IPS-15b (cell line): ENCODE data around the gene TXK.

Experiments
- H3K27me3 ChIP-seq: one replicate; pipeline ENCODE4 v1.6.1; 2013; ENCODE audit warnings: low read length; ENCODE audit not compliant: control insufficient read depth, insufficient read depth
- H3K36me3 ChIP-seq: one replicate; pipeline ENCODE4 v1.6.1; 2013; ENCODE audit warnings: low read length; ENCODE audit not compliant: control insufficient read depth, insufficient read depth
- H3K4me1 ChIP-seq: one replicate; pipeline ENCODE4 v1.6.1; 2013; ENCODE audit warnings: mild to moderate bottlenecking, low read length; ENCODE audit not compliant: control insufficient read depth, insufficient read depth
- H3K4me3 ChIP-seq: one replicate; pipeline ENCODE4 v1.5.1; 2013; ENCODE audit warnings: low read depth, low read length
- H3K9ac ChIP-seq: one replicate; pipeline ENCODE4 v1.6.1; 2013; ENCODE audit warnings: low read depth, mild to moderate bottlenecking, low read length
- H3K9me3 ChIP-seq: one replicate; pipeline ENCODE4 v1.6.1; 2013; ENCODE audit warnings: mild to moderate bottlenecking, low read length; ENCODE audit not compliant: control insufficient read depth, insufficient read depth

The TXK gene

DNA sequence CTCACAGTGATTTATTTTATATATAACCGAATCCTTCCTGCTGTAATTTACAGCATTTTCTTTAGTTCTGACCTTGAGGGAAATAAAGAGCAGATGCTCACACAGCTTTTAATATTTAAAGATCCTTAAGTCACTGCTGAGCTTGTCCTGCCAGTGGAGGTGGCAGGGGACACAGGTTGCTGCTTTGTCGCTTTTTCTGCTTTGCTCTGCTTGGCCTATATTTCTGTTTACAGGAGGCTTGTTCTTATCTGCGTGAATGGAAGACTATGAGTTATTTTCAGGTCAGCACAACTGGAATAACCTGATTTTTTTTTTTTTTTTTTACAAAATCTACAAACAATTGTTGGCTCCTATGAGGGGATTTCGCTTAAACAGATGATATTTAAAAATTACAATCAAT, 2.3 kb downstream of the TXK start:
- Histone ChIP-seq H3K9me3 (no peaks in the 10 kb centered on the region), H3K36me3 (no peaks in the 10 kb centered on the region), H3K4me3 (no peak overlapping the region), H3K9ac (no peak overlapping the region), H3K4me1 (peaks cover 11% of the 10 kb centered on the region), H3K27me3 (no peaks in the 10 kb centered on the region)

DNA sequence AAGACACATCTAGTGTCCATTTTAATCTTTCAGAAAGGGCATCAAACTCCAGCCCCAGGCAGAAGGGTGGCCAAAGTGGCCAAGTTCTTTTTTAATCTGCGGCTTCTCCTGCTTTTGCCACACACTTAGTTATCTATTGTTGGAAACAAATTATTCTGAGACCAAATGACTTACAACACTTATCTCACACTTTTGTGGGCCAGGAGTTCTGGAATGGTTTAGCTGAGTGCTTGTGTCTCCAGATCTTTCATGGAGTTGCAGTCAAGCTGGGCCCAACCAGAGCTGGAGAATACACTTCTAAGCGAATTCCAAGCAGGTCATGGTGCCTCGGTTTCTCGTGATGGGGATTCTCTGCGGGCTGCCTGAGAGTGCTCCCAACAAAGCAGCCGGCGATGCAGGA, 4.0 kb downstream of the TXK start:
- no peaks in the 10 kb centered on the region for H3K36me3 ChIP-seq
- no peaks in the 10 kb centered on the region for H3K9me3 ChIP-seq
- H3K4me1 ChIP-seq = peaks cover 11% of the 10 kb centered on the region
- H3K9ac ChIP-seq = no peak overlapping the region
- H3K27me3 ChIP-seq = no peaks in the 10 kb centered on the region
- H3K4me3 ChIP-seq = no peak overlapping the region

DNA sequence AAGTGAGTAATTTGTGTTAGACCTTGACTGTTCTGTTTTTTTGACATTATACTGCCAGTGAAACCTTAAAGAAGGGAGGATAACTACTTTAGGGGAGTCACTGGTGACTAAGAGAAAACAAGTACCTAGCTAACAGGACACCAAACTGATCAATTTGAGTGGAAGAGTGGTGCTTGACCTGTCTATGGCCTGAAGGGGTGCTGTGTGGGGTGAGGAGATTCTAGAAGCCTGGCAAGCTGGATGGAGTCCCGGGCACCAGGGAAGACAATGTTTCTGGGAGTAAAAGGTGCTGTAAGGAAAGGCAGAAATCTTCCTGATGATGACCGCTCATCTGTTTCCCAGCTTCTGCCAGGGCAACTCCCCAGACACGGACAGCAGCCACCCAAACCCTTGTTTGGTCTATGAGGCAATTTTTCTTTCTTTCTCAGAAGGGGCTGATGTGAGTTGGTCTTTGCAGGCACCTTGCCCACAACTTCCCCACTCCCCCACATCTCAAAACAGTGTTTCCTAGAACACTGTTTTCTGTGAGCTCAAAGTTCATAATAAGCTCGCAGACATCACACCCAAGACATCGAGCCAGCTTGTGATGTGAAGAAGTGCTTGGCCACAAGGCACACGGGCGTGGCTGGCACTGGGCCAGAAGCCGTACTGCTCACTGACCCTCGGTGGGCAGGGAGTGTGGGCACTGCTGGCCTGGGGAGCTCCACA, 4.6 kb downstream of the TXK start:
- Histone ChIP-seq H3K4me3 (no peak overlapping the region), H3K4me1 (peaks cover 11% of the 10 kb centered on the region), H3K9ac (no peak overlapping the region), H3K27me3 (no peaks in the 10 kb centered on the region), H3K9me3 (no peaks in the 10 kb centered on the region), H3K36me3 (no peaks in the 10 kb centered on the region)

DNA sequence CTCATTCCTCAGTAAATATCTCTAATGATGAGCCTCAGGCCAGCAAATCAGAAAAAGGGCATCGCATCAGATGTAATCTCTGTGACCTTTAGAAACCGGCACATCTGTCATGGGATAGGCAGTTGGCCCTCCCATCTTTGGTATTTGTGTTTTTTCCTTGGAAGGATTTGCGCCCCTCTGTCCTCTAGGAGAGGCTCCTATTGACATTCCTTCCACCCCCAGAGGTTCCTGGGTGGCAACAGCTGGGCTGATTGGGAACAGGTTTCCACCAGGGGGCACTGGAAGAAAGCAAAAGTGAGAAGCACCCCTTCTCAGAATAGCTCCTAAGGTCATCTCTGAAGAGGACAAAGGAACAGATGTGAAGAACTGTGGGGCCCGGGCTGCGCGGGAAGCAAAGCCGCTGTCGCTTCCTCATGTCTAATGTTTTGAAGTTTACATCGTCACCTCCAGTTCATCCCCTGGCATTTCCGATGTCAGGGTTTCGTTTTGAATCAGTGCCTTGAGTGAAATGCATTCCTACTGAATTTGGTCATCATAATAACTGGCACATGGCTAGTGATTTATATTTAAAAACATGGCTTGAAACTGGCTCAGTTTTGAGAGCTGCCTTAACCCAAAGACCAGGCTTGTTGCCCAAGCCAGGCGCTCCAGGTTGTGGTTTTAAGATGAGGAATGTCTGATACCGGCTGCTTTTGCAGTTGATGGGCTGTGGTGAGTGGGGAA, 6.2 kb downstream of the TXK start:
- H3K9me3 ChIP-seq = no peaks in the 10 kb centered on the region
- no peaks in the 10 kb centered on the region for H3K27me3 ChIP-seq
- no peak overlapping the region for H3K9ac ChIP-seq
- peak overlapping the region; percentile 30 for H3K4me3 ChIP-seq
- H3K36me3 ChIP-seq = no peaks in the 10 kb centered on the region
- H3K4me1 ChIP-seq = peaks cover 11% of the 10 kb centered on the region

GRCh38 chr4:48127231-48127630, 6.8 kb downstream of the TXK start:
- peak overlapping the region; percentile 30 for H3K4me3 ChIP-seq
- no peaks in the 10 kb centered on the region for H3K27me3 ChIP-seq
- H3K36me3 ChIP-seq = no peaks in the 10 kb centered on the region
- H3K9me3 ChIP-seq = no peaks in the 10 kb centered on the region
- no peak overlapping the region for H3K9ac ChIP-seq
- peaks cover 11% of the 10 kb centered on the region for H3K4me1 ChIP-seq

- no peak overlapping the region for H3K4me3 ChIP-seq
- no peaks in the 10 kb centered on the region for H3K27me3 ChIP-seq
- no peak overlapping the region for H3K9ac ChIP-seq
- no peaks in the 10 kb centered on the region for H3K9me3 ChIP-seq
- peaks cover 11% of the 10 kb centered on the region for H3K4me1 ChIP-seq
- H3K36me3 ChIP-seq = no peaks in the 10 kb centered on the region
Measured at GRCh38 chr4:48126621-48127020, 7.4 kb downstream of the TXK start.

- Histone ChIP-seq H3K9ac (no peak overlapping the region), H3K27me3 (no peaks in the 10 kb centered on the region), H3K4me1 (peaks cover 8% of the 10 kb centered on the region), H3K4me3 (no peak overlapping the region), H3K36me3 (no peaks in the 10 kb centered on the region), H3K9me3 (no peaks in the 10 kb centered on the region)
Measured at GRCh38 chr4:48124870-48125269, 9.2 kb downstream of the TXK start.

GRCh38 chr4:48122756-48123155, 11.3 kb downstream of the TXK start:
- Histone ChIP-seq H3K36me3 (no peaks in the 10 kb centered on the region), H3K4me1 (peaks cover 4% of the 10 kb centered on the region), H3K9me3 (no peaks in the 10 kb centered on the region), H3K27me3 (no peaks in the 10 kb centered on the region), H3K4me3 (no peak overlapping the region), H3K9ac (no peak overlapping the region)

DNA sequence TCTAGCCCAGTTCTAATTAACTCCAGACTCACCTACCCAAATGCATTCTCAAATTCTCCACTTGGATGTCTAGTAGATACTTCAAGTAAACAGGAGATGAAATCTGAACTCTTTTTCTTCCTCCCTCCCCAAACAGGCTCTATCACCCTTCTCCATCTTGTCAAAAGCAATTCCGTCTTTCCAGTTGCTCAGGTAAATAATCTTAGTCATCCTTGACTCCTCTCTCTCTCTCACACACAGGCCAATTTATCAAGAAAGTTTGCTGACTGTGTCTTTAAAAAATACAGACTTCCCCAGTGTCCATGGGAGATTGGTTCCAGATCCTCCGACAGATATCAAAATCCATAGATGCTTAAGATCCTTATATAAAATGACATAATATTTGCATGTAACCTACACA, 12.9 kb downstream of the TXK start:
- Histone ChIP-seq H3K4me1 (peaks cover 4% of the 10 kb centered on the region), H3K9me3 (no peaks in the 10 kb centered on the region), H3K9ac (no peak overlapping the region), H3K4me3 (no peak overlapping the region), H3K27me3 (no peaks in the 10 kb centered on the region), H3K36me3 (no peaks in the 10 kb centered on the region)

DNA sequence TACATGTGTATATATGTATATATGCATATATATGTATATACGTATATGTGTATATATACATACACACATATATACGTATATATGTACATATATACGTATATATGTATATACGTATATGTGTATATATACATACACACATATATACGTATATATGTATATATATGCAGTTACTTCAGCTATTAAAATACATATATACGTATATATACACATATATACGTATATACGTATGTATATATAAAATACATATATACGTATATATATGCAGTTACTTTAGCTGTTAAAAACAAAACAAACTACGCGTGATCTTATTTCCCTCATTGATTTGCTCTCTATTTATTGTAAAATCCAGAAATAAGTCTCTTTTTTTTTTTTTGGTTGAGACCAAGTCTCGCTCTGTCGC, 13.9 kb downstream of the TXK start:
- Histone ChIP-seq H3K27me3 (no peaks in the 10 kb centered on the region), H3K9me3 (no peaks in the 10 kb centered on the region), H3K9ac (no peak overlapping the region), H3K4me3 (no peak overlapping the region), H3K4me1 (peaks cover 4% of the 10 kb centered on the region), H3K36me3 (no peaks in the 10 kb centered on the region)

- Histone ChIP-seq H3K36me3 (no peaks in the 10 kb centered on the region), H3K27me3 (no peaks in the 10 kb centered on the region), H3K9me3 (no peaks in the 10 kb centered on the region), H3K9ac (no peak overlapping the region), H3K4me3 (no peak overlapping the region), H3K4me1 (peaks cover 4% of the 10 kb centered on the region)
Measured at GRCh38 chr4:48119646-48120045, 14.4 kb downstream of the TXK start.

GRCh38 chr4:48118081-48118480, 16.0 kb downstream of the TXK start:
- Histone ChIP-seq H3K4me1 (peaks cover 4% of the 10 kb centered on the region), H3K9ac (no peak overlapping the region)

More at GRCh38 chr4:48118081-48118480, 16.0 kb downstream of the TXK start:
- Histone ChIP-seq H3K9me3 (no peaks in the 10 kb centered on the region), H3K4me3 (no peak overlapping the region), H3K36me3 (no peaks in the 10 kb centered on the region), H3K27me3 (no peaks in the 10 kb centered on the region)
